Type B pancreatic cell (in vitro differentiated cells): ENCODE measurements around the gene ERVFRD-1. TPM values are rescaled to one million over a fixed set of nuclear protein-coding genes. Genes with fewer than 3 reads are reported as not detected.

ENCODE experiments used
- DNase-seq: peaks from one replicate; pipeline ENCODE4 v3.0.0; 2021; ENCODE audit warnings: mixed read lengths; ENCODE audit not compliant: unreplicated experiment; ENCODE audit errors: extremely low spot score
- H3K27ac Mint-ChIP-seq: 2 replicates; pipeline ENCODE4 v1.8.0; 2021; ENCODE audit warnings: mild to moderate bottlenecking, mixed read lengths
- H3K27me3 Mint-ChIP-seq: 2 replicates; pipeline ENCODE4 v1.8.0; 2021; ENCODE audit warnings: mixed read lengths
- H3K36me3 Mint-ChIP-seq: 2 replicates; pipeline ENCODE4 v1.8.0; 2021; ENCODE audit warnings: mixed read lengths
- H3K4me1 Mint-ChIP-seq: one replicate; pipeline ENCODE4 v1.8.0; 2021; ENCODE audit warnings: mixed read lengths; ENCODE audit not compliant: unreplicated experiment
- H3K4me3 Mint-ChIP-seq: 2 replicates; pipeline ENCODE4 v1.8.0; 2021; ENCODE audit warnings: mild to moderate bottlenecking, mixed read lengths
- H3K9me3 Mint-ChIP-seq: 2 replicates; pipeline ENCODE4 v1.8.0; 2021; ENCODE audit warnings: mixed read lengths
- total RNA-seq: library from RNA; stranded (reverse); gene quantifications from 2 replicates; pipeline ENCODE4 v1.2.1, GENCODE V29; 2021; ENCODE audit warnings: low replicate concordance
- TF ChIP-seq, protein P1 (sequence below): fragments of 200-600 bp; sonication (generic); conservative IDR thresholded peaks from 2 replicates; pipeline ENCODE4 v1.5.0; 2021; ENCODE audit warnings: antibody characterized with exemption, mild to moderate bottlenecking

ERVFRD-1 gene
- total RNA-seq, 1 donor from 2014 or later, result not detected

DNA sequence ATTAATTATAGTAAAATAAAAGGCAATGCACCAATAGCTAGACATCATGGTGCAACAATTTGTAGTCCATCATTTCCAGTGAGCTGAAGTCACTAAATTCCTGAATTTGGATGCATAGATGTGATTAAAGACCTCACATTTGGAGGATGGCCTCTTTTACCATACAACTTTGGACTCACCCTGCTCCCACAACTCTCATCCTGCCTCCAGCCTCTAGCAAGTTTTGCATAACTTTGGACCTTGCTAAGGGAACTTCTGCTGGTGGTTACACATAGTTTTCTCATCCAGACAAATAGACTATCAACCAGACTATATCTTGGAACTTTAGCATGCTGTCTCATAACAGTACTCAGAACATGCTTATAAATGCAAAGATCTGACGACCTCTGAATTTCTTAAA lies 54.7 kb downstream of the ERVFRD-1 start:
- peaks cover 3% of the 10 kb centered on the region for H3K4me1 Mint-ChIP-seq
- TF ChIP-seq, protein P1, sequence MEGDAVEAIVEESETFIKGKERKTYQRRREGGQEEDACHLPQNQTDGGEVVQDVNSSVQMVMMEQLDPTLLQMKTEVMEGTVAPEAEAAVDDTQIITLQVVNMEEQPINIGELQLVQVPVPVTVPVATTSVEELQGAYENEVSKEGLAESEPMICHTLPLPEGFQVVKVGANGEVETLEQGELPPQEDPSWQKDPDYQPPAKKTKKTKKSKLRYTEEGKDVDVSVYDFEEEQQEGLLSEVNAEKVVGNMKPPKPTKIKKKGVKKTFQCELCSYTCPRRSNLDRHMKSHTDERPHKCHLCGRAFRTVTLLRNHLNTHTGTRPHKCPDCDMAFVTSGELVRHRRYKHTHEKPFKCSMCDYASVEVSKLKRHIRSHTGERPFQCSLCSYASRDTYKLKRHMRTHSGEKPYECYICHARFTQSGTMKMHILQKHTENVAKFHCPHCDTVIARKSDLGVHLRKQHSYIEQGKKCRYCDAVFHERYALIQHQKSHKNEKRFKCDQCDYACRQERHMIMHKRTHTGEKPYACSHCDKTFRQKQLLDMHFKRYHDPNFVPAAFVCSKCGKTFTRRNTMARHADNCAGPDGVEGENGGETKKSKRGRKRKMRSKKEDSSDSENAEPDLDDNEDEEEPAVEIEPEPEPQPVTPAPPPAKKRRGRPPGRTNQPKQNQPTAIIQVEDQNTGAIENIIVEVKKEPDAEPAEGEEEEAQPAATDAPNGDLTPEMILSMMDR, result no peak
- no peaks in the 10 kb centered on the region for H3K27me3 Mint-ChIP-seq
- H3K27ac Mint-ChIP-seq, result no peak overlapping the region
- no peak for DNase-seq
- no peaks in the 10 kb centered on the region for H3K36me3 Mint-ChIP-seq
- no peaks in the 10 kb centered on the region for H3K9me3 Mint-ChIP-seq
- no peak overlapping the region for H3K4me3 Mint-ChIP-seq

DNA sequence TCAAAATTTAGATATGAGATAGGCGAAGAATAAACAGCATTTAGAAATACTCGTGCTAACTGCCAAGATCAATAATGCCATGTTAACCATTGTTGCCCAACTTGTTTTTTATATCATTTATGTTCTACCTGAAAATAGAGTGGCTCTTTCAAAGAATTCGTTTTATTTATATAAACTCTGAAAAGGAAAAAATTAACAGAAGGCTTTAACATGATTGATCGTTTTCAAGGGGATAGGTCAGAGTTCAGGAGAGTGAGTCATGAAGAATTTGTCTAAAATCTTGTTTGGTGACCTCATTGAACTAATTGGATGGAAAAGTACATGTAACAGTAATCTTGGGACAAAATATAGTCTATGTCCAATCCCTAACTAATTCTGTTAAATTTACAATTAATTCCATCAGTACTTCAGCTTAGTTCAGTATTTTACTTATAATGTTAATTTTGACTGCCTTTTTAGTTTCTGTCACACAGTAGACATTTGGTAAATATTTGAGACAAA lies 56.3 kb downstream of the ERVFRD-1 start:
- TF ChIP-seq, protein P1, result no peak
- Mint-ChIP-seq H3K27me3 (no peaks in the 10 kb centered on the region), H3K4me1 (peaks cover 3% of the 10 kb centered on the region), H3K36me3 (no peaks in the 10 kb centered on the region), H3K9me3 (no peaks in the 10 kb centered on the region), H3K27ac (no peak overlapping the region), H3K4me3 (no peak overlapping the region)
- DNase-seq, result no peak

DNA sequence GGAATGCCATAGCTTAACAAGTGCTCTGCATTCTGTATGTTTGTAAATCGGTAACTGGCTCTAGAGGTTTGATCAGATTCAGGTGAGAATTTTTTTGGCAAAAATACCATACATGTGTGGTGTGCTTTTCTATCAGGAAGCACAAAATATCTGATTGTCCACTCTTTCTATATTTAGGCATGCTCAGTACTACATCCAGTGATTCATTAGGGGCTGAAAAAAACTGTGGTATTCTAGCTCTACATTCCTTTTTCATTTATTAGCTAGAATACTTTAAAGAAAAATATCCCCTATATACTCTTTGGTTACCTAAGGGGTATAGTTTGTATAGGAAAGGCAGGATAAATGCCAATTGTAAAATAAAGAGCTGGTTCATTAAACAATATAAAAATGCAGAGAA lies 56.8 kb downstream of the ERVFRD-1 start:
- H3K9me3 Mint-ChIP-seq, result no peaks in the 10 kb centered on the region
- no peak overlapping the region for H3K4me3 Mint-ChIP-seq
- no peaks in the 10 kb centered on the region for H3K36me3 Mint-ChIP-seq
- H3K27me3 Mint-ChIP-seq, result no peaks in the 10 kb centered on the region
- no peak overlapping the region for H3K27ac Mint-ChIP-seq
- TF ChIP-seq, protein P1, result no peak
- DNase-seq, result no peak
- peaks cover 3% of the 10 kb centered on the region for H3K4me1 Mint-ChIP-seq

DNA sequence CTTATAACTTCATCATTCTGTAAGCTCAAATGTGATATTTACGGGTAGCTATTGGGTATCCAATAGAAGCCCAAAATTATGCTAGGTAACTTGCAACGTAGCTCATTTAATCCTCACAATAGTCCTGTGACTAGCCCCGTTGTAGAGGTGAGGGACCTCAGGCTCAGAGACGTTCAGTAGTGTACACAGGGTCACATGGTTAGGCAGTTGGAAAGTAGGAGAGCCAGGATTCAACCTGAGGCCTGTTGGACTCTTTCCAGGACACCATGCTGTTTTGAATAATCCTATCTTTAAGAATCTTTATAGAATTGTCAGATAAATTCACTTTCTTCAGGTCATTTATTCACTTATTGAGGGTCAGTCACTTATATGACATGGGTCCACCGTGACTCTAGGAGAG lies 58.2 kb downstream of the ERVFRD-1 start:
- Mint-ChIP-seq H3K36me3 (no peaks in the 10 kb centered on the region), H3K4me1 (peaks cover 3% of the 10 kb centered on the region), H3K4me3 (no peak overlapping the region), H3K27ac (no peak overlapping the region), H3K27me3 (peaks cover 8% of the 10 kb centered on the region), H3K9me3 (no peaks in the 10 kb centered on the region)
- TF ChIP-seq, protein P1, result no peak
- DNase-seq, result no peak

Other genes starting within 250 kb of the ERVFRD-1 start
- gene GCM2, start 229.7 kb downstream of the ERVFRD-1 start, total RNA-seq, result not detected in 2 replicates
- 4.9 and 6.9 TPM in 2 replicates for gene SYCP2L, start 224.7 kb downstream of the ERVFRD-1 start, total RNA-seq
- gene ELOVL2, start 67.4 kb downstream of the ERVFRD-1 start, total RNA-seq, result 2.2 and 3.8 TPM in 2 replicates
- gene SMIM13, start 17.9 kb downstream of the ERVFRD-1 start, total RNA-seq, result 13.9 and 15.1 TPM in 2 replicates
- gene NEDD9, start 120.9 kb upstream of the ERVFRD-1 start, total RNA-seq, result 21.3 and 29.0 TPM in 2 replicates